Mesendoderm (in vitro differentiated cells): ENCODE data around the gene TMEM202.
"Not testable (repeated sequence)": the region's sequence is repeated elsewhere in the genome, so short reads cannot be mapped to it uniquely, and the experiment has no call there.

Source experiments
- DNase-seq: peaks from one replicate; pipeline ENCODE4 v3.0.0; 2013
- H2AK5ac ChIP-seq: 2 replicates; pipeline ENCODE4 v1.6.1; 2013; ENCODE audit warnings: low read length, inconsistent platforms
- H2BK120ac ChIP-seq: 2 replicates; pipeline ENCODE4 v1.6.1; 2013; ENCODE audit warnings: low read depth, mild to moderate bottlenecking, low read length, moderate library complexity, mixed read lengths
- H2BK15ac ChIP-seq: replicated peaks from 2 replicates; pipeline ENCODE4 v1.6.1; 2013; ENCODE audit warnings: low read depth, mild to moderate bottlenecking, moderate library complexity
- H2BK5ac ChIP-seq: 2 replicates; pipeline ENCODE4 v1.6.1; 2013; ENCODE audit warnings: low read length, inconsistent platforms
- H3K18ac ChIP-seq: 2 replicates; pipeline ENCODE4 v1.6.1; 2013; ENCODE audit warnings: mild to moderate bottlenecking, low read length, mixed read lengths
- H3K23ac ChIP-seq: one replicate; pipeline ENCODE4 v1.6.1; 2013; ENCODE audit warnings: low read length
- H3K27ac ChIP-seq: 2 replicates; pipeline ENCODE4 v1.5.1; 2013; ENCODE audit warnings: low read depth, mild to moderate bottlenecking, inconsistent platforms, low read length, moderate library complexity
- H3K27me3 ChIP-seq: 2 replicates; pipeline ENCODE4 v1.6.1; 2013; ENCODE audit warnings: low read length, control low read depth, mild to moderate bottlenecking, inconsistent platforms; ENCODE audit not compliant: insufficient read depth, poor library complexity
- H3K36me3 ChIP-seq: 2 replicates; pipeline ENCODE4 v1.6.1; 2013; ENCODE audit warnings: low read length, inconsistent platforms; ENCODE audit not compliant: control insufficient read depth, insufficient read depth
- H3K4ac ChIP-seq: one replicate; pipeline ENCODE4 v1.6.1; 2013; ENCODE audit warnings: low read depth, mild to moderate bottlenecking, low read length, moderate library complexity
- H3K4me1 ChIP-seq: 2 replicates; pipeline ENCODE4 v1.6.1; 2013; ENCODE audit warnings: low read depth, low read length, inconsistent platforms; ENCODE audit not compliant: control insufficient read depth
- H3K4me2 ChIP-seq: 2 replicates; pipeline ENCODE4 v1.6.1; 2013; ENCODE audit warnings: low read length
- H3K4me3 ChIP-seq: 2 replicates; pipeline ENCODE4 v1.5.1; 2013; ENCODE audit warnings: mild to moderate bottlenecking, low read length
- H3K56ac ChIP-seq: one replicate; pipeline ENCODE4 v1.6.1; 2013; ENCODE audit warnings: low read length
- H3K79me1 ChIP-seq: 2 replicates; pipeline ENCODE4 v1.6.1; 2013; ENCODE audit warnings: low read length, inconsistent platforms
- H3K79me2 ChIP-seq: 2 replicates; pipeline ENCODE4 v1.6.1; 2013; ENCODE audit warnings: mild to moderate bottlenecking, low read length; ENCODE audit not compliant: control insufficient read depth, insufficient read depth
- H3K9ac ChIP-seq: 2 replicates; pipeline ENCODE4 v1.6.1; 2013; ENCODE audit warnings: low read length, inconsistent platforms
- H4K5ac ChIP-seq: one replicate; pipeline ENCODE4 v1.6.1; 2013; ENCODE audit warnings: low read length
- H4K8ac ChIP-seq: one replicate; pipeline ENCODE4 v1.6.1; 2013; ENCODE audit warnings: low read depth, mild to moderate bottlenecking, control low read depth, low read length, moderate library complexity
- WGBS: extraction: QIAGEN DNeasy Blood & Tissue Kit; methylation state at CpG from one replicate; pipeline ENCODE4 v1.1.7; 2013; ENCODE audit warnings: low lambda C conversion rate, missing lambda C conversion rate; ENCODE audit not compliant: insufficient coverage; ENCODE audit errors: extremely low coverage; 5-methylcytosine and 5-hydroxymethylcytosine counted together

TMEM202 gene

DNA sequence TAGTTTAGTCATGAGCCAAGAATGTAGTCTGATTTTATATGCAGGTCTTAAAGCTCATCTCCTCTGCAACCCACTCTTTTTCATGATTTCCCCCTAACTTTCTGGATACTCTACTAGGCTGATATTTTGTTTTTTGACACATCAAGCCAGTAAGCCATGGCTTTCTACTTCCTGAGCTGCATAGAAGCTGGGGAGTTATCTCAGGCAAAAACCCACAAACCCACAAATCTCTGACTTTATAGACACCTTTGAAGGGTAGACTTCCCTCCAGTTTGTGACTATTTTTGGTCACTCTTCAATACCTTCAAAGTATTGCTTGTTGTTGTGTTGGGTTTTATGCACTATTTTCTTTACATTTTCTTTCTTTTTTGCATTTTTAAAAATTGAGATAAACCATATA lies 28.6 kb downstream of the TMEM202 start:
- H4K8ac ChIP-seq: no peak overlapping the region
- no peak overlapping the region for H2BK5ac ChIP-seq
- H3K27ac ChIP-seq: no peak overlapping the region
- no peak overlapping the region for H3K56ac ChIP-seq
- H3K4ac ChIP-seq: no peak overlapping the region
- no peaks in the 10 kb centered on the region for H3K36me3 ChIP-seq
- no peak overlapping the region for H2BK15ac ChIP-seq
- H2BK120ac ChIP-seq: no peak overlapping the region
- H3K18ac ChIP-seq: no peak overlapping the region
- no peaks in the 10 kb centered on the region for H3K79me1 ChIP-seq
- H3K79me2 ChIP-seq: no peaks in the 10 kb centered on the region
- H3K27me3 ChIP-seq: no peaks in the 10 kb centered on the region
- no peak overlapping the region for H3K23ac ChIP-seq
- no peak overlapping the region for H4K5ac ChIP-seq
- no peak for DNase-seq
- H2AK5ac ChIP-seq: no peak overlapping the region
- H3K4me3 ChIP-seq: no peak overlapping the region
- H3K9ac ChIP-seq: no peak overlapping the region
- H3K4me1 ChIP-seq: no peaks in the 10 kb centered on the region
- H3K4me2 ChIP-seq: no peak overlapping the region

DNA sequence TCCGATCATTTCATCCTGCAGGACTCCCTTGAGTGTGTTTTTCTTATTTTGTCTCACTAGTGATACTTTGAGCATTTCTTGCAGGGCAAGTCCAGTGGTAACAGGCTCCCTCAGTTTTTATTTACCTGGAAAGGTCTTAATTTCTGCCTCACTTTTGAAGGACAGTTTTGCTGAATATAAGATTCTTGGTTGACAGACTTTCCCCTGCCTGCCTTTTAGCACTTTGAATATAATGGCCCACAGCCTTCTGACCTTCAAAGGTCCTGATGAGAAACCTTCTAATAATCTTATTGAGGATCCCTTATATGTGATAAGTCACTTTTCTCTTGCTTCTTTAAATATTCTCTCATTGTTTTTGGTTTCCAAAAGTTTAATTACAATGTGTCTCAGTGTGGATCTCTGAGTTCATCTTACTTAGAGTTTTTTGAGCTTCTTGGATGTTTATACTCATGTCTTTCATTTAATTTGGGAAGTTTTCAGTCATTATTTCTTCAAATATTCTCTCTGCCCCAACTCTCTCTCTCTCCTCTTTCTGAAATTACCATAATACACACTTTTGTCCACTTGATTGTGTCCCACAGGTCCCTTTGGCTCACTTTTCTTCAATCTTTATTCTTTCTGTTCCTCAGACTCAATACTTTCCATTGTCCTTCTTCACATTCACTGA lies 39.7 kb downstream of the TMEM202 start:
- no peak overlapping the region for H2BK15ac ChIP-seq
- H4K5ac ChIP-seq: no peak overlapping the region
- H3K4me1 ChIP-seq: no peaks in the 10 kb centered on the region
- H3K23ac ChIP-seq: no peak overlapping the region
- no peak overlapping the region for H3K4ac ChIP-seq
- H3K79me2 ChIP-seq: no peaks in the 10 kb centered on the region
- no CpG with 5 or more reads among the region's 1 CpG for WGBS
- H3K18ac ChIP-seq: no peak overlapping the region
- H3K4me3 ChIP-seq: no peak overlapping the region
- H2BK120ac ChIP-seq: no peak overlapping the region
- H3K27ac ChIP-seq: no peak overlapping the region
- H3K27me3 ChIP-seq: no peaks in the 10 kb centered on the region
- H3K79me1 ChIP-seq: no peaks in the 10 kb centered on the region
- H3K36me3 ChIP-seq: no peaks in the 10 kb centered on the region
- no peak overlapping the region for H3K4me2 ChIP-seq
- no peak overlapping the region for H2BK5ac ChIP-seq
- DNase-seq: no peak
- no peak overlapping the region for H3K9ac ChIP-seq
- H3K56ac ChIP-seq: no peak overlapping the region
- H4K8ac ChIP-seq: no peak overlapping the region
- no peak overlapping the region for H2AK5ac ChIP-seq

DNA sequence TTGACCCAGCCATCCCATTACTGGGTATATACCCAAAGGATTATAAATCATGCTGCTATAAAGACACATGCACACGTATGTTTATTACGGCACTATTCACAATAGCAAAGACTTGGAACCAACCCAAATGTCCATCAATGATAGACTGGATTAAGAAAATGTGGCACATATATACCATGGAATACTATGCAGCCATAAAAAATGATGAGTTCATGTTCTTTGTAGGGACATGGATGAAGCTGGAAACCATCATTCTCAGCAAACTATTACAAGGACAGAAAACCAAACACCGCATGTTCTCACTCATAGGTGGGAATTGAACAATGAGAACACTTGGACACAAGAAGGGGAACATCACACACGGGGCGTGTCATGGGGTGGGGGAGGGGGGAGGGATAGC lies 44.7 kb downstream of the TMEM202 start:
- H2AK5ac ChIP-seq, H3K56ac ChIP-seq: not testable (repeated sequence)
- WGBS: no CpG with 5 or more reads among the region's 5 CpGs

DNA sequence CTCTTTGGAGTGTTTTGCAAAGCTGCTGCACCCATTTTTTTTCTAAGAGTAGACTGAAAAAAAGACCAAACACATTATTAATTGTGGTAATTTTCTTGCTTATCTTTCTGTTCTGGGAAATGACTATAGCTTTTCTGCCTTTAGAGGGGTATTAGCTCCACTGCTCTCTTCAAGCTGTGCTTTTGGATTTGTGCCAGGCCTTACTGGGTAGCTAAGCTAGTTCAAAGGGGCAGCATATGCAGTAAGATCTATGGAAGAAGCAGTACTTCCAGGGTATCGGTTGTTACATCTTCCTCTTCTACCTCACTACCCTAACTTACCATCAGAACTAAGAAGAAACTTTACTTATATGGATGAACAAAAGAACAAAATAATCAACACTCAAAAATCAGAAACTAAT lies 47.3 kb downstream of the TMEM202 start:
- H3K18ac ChIP-seq: no peak overlapping the region
- no peak overlapping the region for H2AK5ac ChIP-seq
- H4K8ac ChIP-seq: no peak overlapping the region
- H2BK120ac ChIP-seq: no peak overlapping the region
- no peak overlapping the region for H3K27ac ChIP-seq
- no peak overlapping the region for H3K4me2 ChIP-seq
- no peaks in the 10 kb centered on the region for H3K79me1 ChIP-seq
- H2BK15ac ChIP-seq: no peak overlapping the region
- no peaks in the 10 kb centered on the region for H3K36me3 ChIP-seq
- H4K5ac ChIP-seq: no peak overlapping the region
- no peaks in the 10 kb centered on the region for H3K4me1 ChIP-seq
- H2BK5ac ChIP-seq: no peak overlapping the region
- H3K4me3 ChIP-seq: no peak overlapping the region
- no peak overlapping the region for H3K56ac ChIP-seq
- H3K4ac ChIP-seq: no peak overlapping the region
- WGBS: no CpG with 5 or more reads among the region's 1 CpG
- no peak overlapping the region for H3K23ac ChIP-seq
- DNase-seq: no peak
- no peaks in the 10 kb centered on the region for H3K79me2 ChIP-seq
- H3K9ac ChIP-seq: no peak overlapping the region
- no peaks in the 10 kb centered on the region for H3K27me3 ChIP-seq

More for the DNA sequence above, 44.7 kb downstream of the TMEM202 start:
- H2BK120ac ChIP-seq, H3K4me3 ChIP-seq, DNase-seq, H3K4me1 ChIP-seq, H3K27ac ChIP-seq, H3K4me2 ChIP-seq, H4K5ac ChIP-seq, H3K9ac ChIP-seq, H3K27me3 ChIP-seq, H3K79me1 ChIP-seq, H3K23ac ChIP-seq, H3K79me2 ChIP-seq, H3K4ac ChIP-seq, H2BK5ac ChIP-seq, H2BK15ac ChIP-seq, H3K36me3 ChIP-seq, H3K18ac ChIP-seq, H4K8ac ChIP-seq: not testable (repeated sequence)

DNA sequence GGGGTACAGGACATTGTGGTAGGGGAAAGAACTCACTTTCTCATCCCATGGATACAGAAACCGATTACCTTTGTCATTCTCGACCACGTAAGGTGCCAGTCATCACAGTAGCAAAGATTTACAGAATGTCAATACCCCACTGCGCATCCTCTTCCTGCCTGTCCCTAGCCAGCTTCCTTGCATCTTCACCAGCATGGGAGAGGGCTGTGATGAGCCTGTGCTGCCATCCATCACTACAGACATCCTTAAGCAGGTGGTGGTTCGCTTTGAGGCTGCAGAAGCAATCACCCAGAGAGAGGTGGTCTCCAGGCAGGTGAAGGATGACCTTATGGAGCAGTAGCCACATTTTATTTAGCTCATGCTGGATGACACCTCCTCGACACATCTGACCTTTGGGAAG lies 52.7 kb downstream of the TMEM202 start:
- H3K18ac ChIP-seq: no peak overlapping the region
- no CpG with 5 or more reads among the region's 6 CpGs for WGBS
- H3K4me3 ChIP-seq: no peak overlapping the region
- H2BK5ac ChIP-seq: no peak overlapping the region
- H3K23ac ChIP-seq: no peak overlapping the region
- H3K4me2 ChIP-seq: no peak overlapping the region
- no peak overlapping the region for H3K56ac ChIP-seq
- H3K4me1 ChIP-seq: no peaks in the 10 kb centered on the region
- DNase-seq: no peak
- H3K27me3 ChIP-seq: no peaks in the 10 kb centered on the region
- no peak overlapping the region for H4K8ac ChIP-seq
- no peak overlapping the region for H4K5ac ChIP-seq
- no peaks in the 10 kb centered on the region for H3K79me2 ChIP-seq
- H3K36me3 ChIP-seq: no peaks in the 10 kb centered on the region
- no peak overlapping the region for H3K27ac ChIP-seq
- H2AK5ac ChIP-seq: no peak overlapping the region
- H3K9ac ChIP-seq: no peak overlapping the region
- H3K4ac ChIP-seq: no peak overlapping the region
- no peak overlapping the region for H2BK15ac ChIP-seq
- H2BK120ac ChIP-seq: no peak overlapping the region
- H3K79me1 ChIP-seq: no peaks in the 10 kb centered on the region

DNA sequence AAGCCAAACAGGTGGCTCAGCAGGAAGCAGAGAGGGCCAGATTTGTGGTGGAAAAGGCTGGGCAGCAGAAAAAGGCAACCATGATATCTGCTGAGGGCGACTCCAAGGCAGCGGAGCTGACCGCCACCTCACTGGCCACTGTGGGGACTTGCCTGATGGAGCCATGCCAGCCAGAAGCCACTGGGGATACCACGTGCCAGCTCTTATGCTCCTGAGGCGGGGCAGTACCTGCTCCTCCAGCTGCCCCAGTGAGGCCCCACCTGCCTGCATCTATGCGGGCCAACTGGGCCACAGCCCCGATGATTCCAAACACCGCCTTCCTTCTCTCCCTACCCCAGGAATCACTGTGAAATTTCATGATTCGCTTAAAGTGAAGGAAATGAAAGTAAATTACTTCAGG lies 53.1 kb downstream of the TMEM202 start:
- H3K27me3 ChIP-seq: no peaks in the 10 kb centered on the region

More for the DNA sequence above, 53.1 kb downstream of the TMEM202 start:
- H3K79me2 ChIP-seq: no peaks in the 10 kb centered on the region
- H3K23ac ChIP-seq: no peak overlapping the region
- H3K4me1 ChIP-seq: no peaks in the 10 kb centered on the region
- no peak overlapping the region for H4K5ac ChIP-seq
- no peak overlapping the region for H3K4me3 ChIP-seq
- DNase-seq: no peak
- H3K27ac ChIP-seq: no peak overlapping the region
- H3K36me3 ChIP-seq: no peaks in the 10 kb centered on the region
- H2AK5ac ChIP-seq: no peak overlapping the region
- no CpG with 5 or more reads among the region's 9 CpGs for WGBS
- H3K56ac ChIP-seq: no peak overlapping the region
- no peak overlapping the region for H3K4me2 ChIP-seq
- H2BK15ac ChIP-seq: no peak overlapping the region
- no peak overlapping the region for H4K8ac ChIP-seq
- no peak overlapping the region for H2BK120ac ChIP-seq
- H3K79me1 ChIP-seq: no peaks in the 10 kb centered on the region
- H3K9ac ChIP-seq: no peak overlapping the region
- H3K4ac ChIP-seq: no peak overlapping the region
- H2BK5ac ChIP-seq: no peak overlapping the region
- H3K18ac ChIP-seq: no peak overlapping the region
